ENCODE data around the gene PDE4B.

- TF ChIP-seq POLR2A (IDR thresholded peaks at IDR 0.05), result no peak
- no peak for TF ChIP-seq CTCF (IDR thresholded peaks at IDR 0.05)
- TF ChIP-seq EP300 (IDR thresholded peaks at IDR 0.05), result no peak
These were observed 102.3 kb downstream of the PDE4B start for GRCh38 chr1:65894738-65895605.
